ENCODE data around the gene PLEK2. TPM values are rescaled to one million over a fixed set of nuclear protein-coding genes. Genes with fewer than 3 reads are reported as not detected.
"Not testable (repeated sequence)": the region's sequence is repeated elsewhere in the genome, so short reads cannot be mapped to it uniquely, and the experiment has no call there.

PLEK2 gene
- total RNA-seq (1 to 10 TPM in 1 of 2 experiments, under 1 TPM in 1; 0.81 to 1.2 TPM), polyA plus RNA-seq (0.58 TPM)

- Histone ChIP-seq H3K27me3 (ENCODE audit: insufficient read depth, low read length, poor library complexity, severe bottlenecking) (no peaks in the 10 kb centered on the region), H3K36me3 (ENCODE audit: insufficient read depth, low read length) (no peaks in the 10 kb centered on the region), H3K4me1 (ENCODE audit: insufficient read depth, low read length) (peaks cover 6% of the 10 kb centered on the region), H3K9me3 (ENCODE audit: low read length) (no peaks in the 10 kb centered on the region), H3K27ac (ENCODE audit: low read depth, low read length) (no peak within 1 kb of the TSS), H3K4me3 (ENCODE audit: low read length) (peak within 1 kb of the TSS; percentile 64)
- H3K27ac Mint-ChIP-seq: peak within 1 kb of the TSS in 2 of 8 donors; percentile 19 to 26
- H3K9me3 Mint-ChIP-seq: no peaks in the 10 kb centered on the region
- CTCF ChIA-PET: interaction anchor here (1.2 to 1.3 kb wide), 2 partner anchors 15 to 159 kb away, joined by 3 to 6 read pairs; no protein-coding TSS in a partner anchor
- H3K4me1 Mint-ChIP-seq: peaks cover 0 to 9% (median 2%) of the 10 kb centered on the region in 3 donors
- peak; percentile 7 to 68 (median 31) for DNase-seq
- H3K4me3 Mint-ChIP-seq: peak within 1 kb of the TSS; percentile 41 to 72 (median 66)
- peaks cover 4 to 9% of the 10 kb centered on the region in 2 donors for H3K27me3 Mint-ChIP-seq
- POLR2A ChIA-PET: no interaction called here
- H3K36me3 Mint-ChIP-seq: no peaks in the 10 kb centered on the region
Observed at GRCh38 chr14:67411820-67412421, at the start of gene PLEK2. PLEK2 (minus strand) TSS chr14:67412165; CDS start chr14:67412059, 106 bp downstream.

GRCh38 chr14:67461341-67461985 lies 49.5 kb upstream of the PLEK2 start:
- H3K9me3 Mint-ChIP-seq: peaks cover 0 to 5% (median 0%) of the 10 kb centered on the region in 5 donors
- H3K4me1 Mint-ChIP-seq: peaks cover 18 to 28% (median 22%) of the 10 kb centered on the region in 3 donors
- Histone ChIP-seq H3K36me3 (ENCODE audit: insufficient read depth, low read length) (no peaks in the 10 kb centered on the region), H3K27ac (ENCODE audit: low read depth, low read length) (no peak overlapping the region), H3K4me1 (ENCODE audit: insufficient read depth, low read length) (peaks cover 20% of the 10 kb centered on the region), H3K27me3 (ENCODE audit: insufficient read depth, low read length, poor library complexity, severe bottlenecking) (no peaks in the 10 kb centered on the region), H3K9me3 (ENCODE audit: low read length) (no peaks in the 10 kb centered on the region), H3K4me3 (ENCODE audit: low read length) (no peak overlapping the region)
- H3K27me3 Mint-ChIP-seq: peaks cover 0 to 2% of the 10 kb centered on the region in 2 donors
- H3K27ac Mint-ChIP-seq: peak overlapping the region in 1 of 8 donors; percentile 22
- H3K4me3 Mint-ChIP-seq: no peak overlapping the region
- H3K36me3 Mint-ChIP-seq: no peaks in the 10 kb centered on the region
- no peak for DNase-seq
- ChIA-PET POLR2A (interaction anchor here (0.6 kb wide), 1 partner anchor 16 kb away, joined by 4 read pairs; no protein-coding TSS in a partner anchor), CTCF (no interaction called here)

GRCh38 chr14:67459336-67459735 lies 47.4 kb upstream of the PLEK2 start:
- no peak for DNase-seq
- H3K27me3 Mint-ChIP-seq: peaks cover under 1 to 3% of the 10 kb centered on the region in 2 donors
- Histone ChIP-seq H3K27ac (ENCODE audit: low read depth, low read length) (no peak overlapping the region), H3K4me3 (ENCODE audit: low read length) (no peak overlapping the region), H3K36me3 (ENCODE audit: insufficient read depth, low read length) (no peaks in the 10 kb centered on the region), H3K4me1 (ENCODE audit: insufficient read depth, low read length) (peaks cover 9% of the 10 kb centered on the region), H3K27me3 (ENCODE audit: insufficient read depth, low read length, poor library complexity, severe bottlenecking) (no peaks in the 10 kb centered on the region), H3K9me3 (ENCODE audit: low read length) (no peaks in the 10 kb centered on the region)
- no peak overlapping the region for H3K4me3 Mint-ChIP-seq
- no peak overlapping the region for H3K27ac Mint-ChIP-seq
- peaks cover 7 to 9% (median 8%) of the 10 kb centered on the region in 3 donors for H3K4me1 Mint-ChIP-seq
- CTCF ChIA-PET: interaction anchor here (1.4 to 1.7 kb wide), 2 partner anchors 32 to 67 kb away, joined by 3 to 5 read pairs; no protein-coding TSS in a partner anchor
- no peaks in the 10 kb centered on the region for H3K36me3 Mint-ChIP-seq
- peaks cover 0 to 7% (median 0%) of the 10 kb centered on the region in 5 donors for H3K9me3 Mint-ChIP-seq
- POLR2A ChIA-PET: no interaction called here

GRCh38 chr14:67457782-67458181 lies 45.8 kb upstream of the PLEK2 start:
- no peak overlapping the region for H3K27ac Mint-ChIP-seq
- POLR2A ChIA-PET: no interaction called here
- no peaks in the 10 kb centered on the region for H3K9me3 ChIP-seq (ENCODE audit: low read length)
- DNase-seq: no peak
- no peaks in the 10 kb centered on the region for H3K36me3 Mint-ChIP-seq
- H3K36me3 ChIP-seq (ENCODE audit: insufficient read depth, low read length): no peaks in the 10 kb centered on the region
- H3K9me3 Mint-ChIP-seq: peaks cover 0 to 7% (median 0%) of the 10 kb centered on the region in 5 donors
- no peaks in the 10 kb centered on the region for H3K4me1 ChIP-seq (ENCODE audit: insufficient read depth, low read length)
- no peaks in the 10 kb centered on the region for H3K4me1 Mint-ChIP-seq
- no peak overlapping the region for H3K4me3 ChIP-seq (ENCODE audit: low read length)
- no peak overlapping the region for H3K27ac ChIP-seq (ENCODE audit: low read depth, low read length)
- CTCF ChIA-PET: interaction anchor here (1.6 to 1.7 kb wide), 2 partner anchors 9 to 30 kb away, joined by 5 to 7 read pairs; no protein-coding TSS in a partner anchor
- H3K27me3 ChIP-seq (ENCODE audit: insufficient read depth, low read length, poor library complexity, severe bottlenecking): no peaks in the 10 kb centered on the region
- peaks cover 1 to 3% of the 10 kb centered on the region in 2 donors for H3K27me3 Mint-ChIP-seq
- no peak overlapping the region for H3K4me3 Mint-ChIP-seq

GRCh38 chr14:67456732-67457131 lies 44.8 kb upstream of the PLEK2 start:
- H3K36me3 Mint-ChIP-seq: no peaks in the 10 kb centered on the region
- ChIA-PET POLR2A (no interaction called here), CTCF (interaction anchor here (0.8 kb wide), 1 partner anchor 28 kb away, joined by 3 read pairs; no protein-coding TSS in a partner anchor)
- peaks cover 0 to 7% (median 0%) of the 10 kb centered on the region in 5 donors for H3K9me3 Mint-ChIP-seq
- Histone ChIP-seq H3K4me3 (ENCODE audit: low read length) (no peak overlapping the region), H3K4me1 (ENCODE audit: insufficient read depth, low read length) (no peaks in the 10 kb centered on the region), H3K36me3 (ENCODE audit: insufficient read depth, low read length) (no peaks in the 10 kb centered on the region), H3K27me3 (ENCODE audit: insufficient read depth, low read length, poor library complexity, severe bottlenecking) (no peaks in the 10 kb centered on the region), H3K27ac (ENCODE audit: low read depth, low read length) (no peak overlapping the region), H3K9me3 (ENCODE audit: low read length) (no peaks in the 10 kb centered on the region)
- H3K4me3 Mint-ChIP-seq: no peak overlapping the region
- H3K27me3 Mint-ChIP-seq: peaks cover 2 to 4% of the 10 kb centered on the region in 2 donors
- DNase-seq: no peak
- no peak overlapping the region for H3K27ac Mint-ChIP-seq
- no peaks in the 10 kb centered on the region for H3K4me1 Mint-ChIP-seq

DNA sequence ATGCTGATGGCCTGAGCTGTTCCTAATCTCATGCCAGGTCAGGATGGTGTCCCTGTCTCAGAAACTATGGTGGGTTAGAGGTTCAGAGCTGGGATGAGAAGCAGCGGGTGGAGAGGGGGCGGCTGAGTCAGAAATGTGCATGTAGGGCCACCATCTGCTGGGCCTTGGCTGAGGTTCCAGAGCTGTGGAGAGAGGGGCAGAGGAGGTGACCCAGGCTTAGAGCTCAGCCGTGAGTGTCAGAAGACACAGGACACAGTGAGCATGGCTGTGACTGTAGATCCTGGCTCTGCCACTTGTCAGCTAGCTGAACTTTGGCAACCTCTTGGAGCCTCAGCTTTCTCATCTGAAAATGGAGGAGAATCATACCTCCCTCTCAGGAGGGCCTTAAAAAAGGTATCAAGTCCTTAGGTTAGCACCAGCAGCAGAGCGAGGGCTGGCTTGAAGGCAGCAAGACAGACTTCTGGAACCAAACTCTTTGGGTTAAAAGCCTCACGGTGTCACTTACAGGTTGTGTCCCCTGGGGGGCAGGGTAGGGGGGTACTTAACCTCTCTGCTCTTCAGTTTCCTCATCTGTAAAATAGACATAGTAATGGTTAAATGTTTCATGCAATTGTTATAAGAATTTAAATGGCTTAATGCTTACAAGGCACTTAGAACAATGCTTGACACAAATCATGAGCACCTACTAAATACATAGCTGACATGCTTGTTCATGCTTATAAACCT lies 41.8 kb upstream of the PLEK2 start:
- H3K9me3 ChIP-seq (ENCODE audit: low read length): no peaks in the 10 kb centered on the region

GRCh38 chr14:67451667-67452066 lies 39.7 kb upstream of the PLEK2 start:
- H3K4me3 Mint-ChIP-seq; H3K27me3 ChIP-seq (ENCODE audit: insufficient read depth, low read length, poor library complexity, severe bottlenecking); H3K9me3 ChIP-seq (ENCODE audit: low read length); H3K9me3 Mint-ChIP-seq; H3K27ac ChIP-seq (ENCODE audit: low read depth, low read length); H3K36me3 ChIP-seq (ENCODE audit: insufficient read depth, low read length); H3K4me1 Mint-ChIP-seq; H3K36me3 Mint-ChIP-seq; H3K27ac Mint-ChIP-seq; POLR2A ChIA-PET; DNase-seq; H3K4me1 ChIP-seq (ENCODE audit: insufficient read depth, low read length); H3K4me3 ChIP-seq (ENCODE audit: low read length): not testable (repeated sequence)
- CTCF ChIA-PET: interaction anchor here (1.0 kb wide), 1 partner anchor 14 kb away, joined by 3 read pairs; no protein-coding TSS in a partner anchor
- H3K27me3 Mint-ChIP-seq: peaks cover 7 to 17% of the 10 kb centered on the region in 2 donors

More for the DNA sequence above, 41.8 kb upstream of the PLEK2 start:
- no peak for DNase-seq
- Mint-ChIP-seq H3K27me3 (peaks cover 7 to 14% of the 10 kb centered on the region in 2 donors), H3K36me3 (peaks cover 0 to 4% (median 0%) of the 10 kb centered on the region in 3 donors), H3K4me3 (no peak overlapping the region), H3K9me3 (peaks cover 0 to 7% (median 0%) of the 10 kb centered on the region in 5 donors), H3K27ac (no peak overlapping the region), H3K4me1 (no peaks in the 10 kb centered on the region)
- ChIA-PET CTCF (interaction anchor here (1.1 kb wide), 1 partner anchor 12 kb away, joined by 4 read pairs; no protein-coding TSS in a partner anchor), POLR2A (no interaction called here)
- Histone ChIP-seq H3K4me1 (ENCODE audit: insufficient read depth, low read length) (no peaks in the 10 kb centered on the region), H3K27ac (ENCODE audit: low read depth, low read length) (no peak overlapping the region), H3K4me3 (ENCODE audit: low read length) (no peak overlapping the region), H3K27me3 (ENCODE audit: insufficient read depth, low read length, poor library complexity, severe bottlenecking) (no peaks in the 10 kb centered on the region), H3K36me3 (ENCODE audit: insufficient read depth, low read length) (no peaks in the 10 kb centered on the region)
